HepG2 (cell line): ENCODE data around the gene NINJ2. TPM values are rescaled to one million over a fixed set of nuclear protein-coding genes. Genes with fewer than 3 reads are reported as not detected.
A peak's percentile ranks its signal among the peaks of the same experiment; 100 is the strongest.

Source experiments
- AGO1 ChIP-seq: fragments of 200-400 bp; formaldehyde crosslinking; IDR thresholded peaks from 2 replicates; pipeline ENCODE4 v1.6.1; 2017; ENCODE audit warnings: mild to moderate bottlenecking, low read depth, low read length, moderate library complexity; ENCODE audit not compliant: poor library complexity, severe bottlenecking
- ARNTL ChIP-seq: sonication (generic); formaldehyde crosslinking; IDR thresholded peaks from 2 replicates; pipeline ENCODE4 v1.4.0; 2020; ENCODE audit warnings: mild to moderate bottlenecking, missing genetic modification reagents
- ATF7 ChIP-seq, 2 experiments: fragments of 450-650 bp in 1 of 2; sonication (generic) in 1 of 2; formaldehyde crosslinking in 1 of 2; IDR thresholded peaks; 2 replicates each; pipeline versions ENCODE4 v1.4.0 to v1.6.1; 2016 to 2020; ENCODE audit warnings: antibody characterized with exemption in 1 of 2, mild to moderate bottlenecking in 1 of 2, missing genetic modification reagents in 1 of 2
- BRD4 ChIP-seq: sonication (generic); formaldehyde crosslinking; IDR thresholded peaks from 2 replicates; pipeline ENCODE4 v1.4.0; 2020; ENCODE audit warnings: missing genetic modification reagents
- ELF3 ChIP-seq: IDR thresholded peaks from 2 replicates; pipeline ENCODE4 v1.6.1; 2016; ENCODE audit warnings: missing genetic modification reagents, missing compliant biosample characterization
- FOSL2 ChIP-seq: sonication (generic); formaldehyde crosslinking; IDR thresholded peaks from 2 replicates; pipeline ENCODE4 v1.4.0; 2020; ENCODE audit warnings: missing genetic modification reagents
- HMGXB3 ChIP-seq: sonication (generic); formaldehyde crosslinking; IDR thresholded peaks from 2 replicates; pipeline ENCODE4 v1.4.0; 2020; ENCODE audit warnings: missing genetic modification reagents, borderline replicate concordance
- KMT2A ChIP-seq: sonication (generic); formaldehyde crosslinking; IDR thresholded peaks from 2 replicates; pipeline ENCODE4 v1.4.0; 2020; ENCODE audit warnings: missing genetic modification reagents
- MTA1 ChIP-seq: sonication (generic); formaldehyde crosslinking; IDR thresholded peaks from 2 replicates; pipeline ENCODE4 v1.4.0; 2020; ENCODE audit warnings: missing genetic modification reagents, mild to moderate bottlenecking, borderline replicate concordance
- NFKBIZ ChIP-seq: IDR thresholded peaks from 2 replicates; pipeline ENCODE4 v1.6.1; 2018; ENCODE audit warnings: missing genetic modification reagents, missing compliant biosample characterization
- PATZ1 ChIP-seq: sonication (generic); formaldehyde crosslinking; IDR thresholded peaks from 2 replicates; pipeline ENCODE4 v1.4.0; 2020; ENCODE audit warnings: missing genetic modification reagents
- PHF8 ChIP-seq: sonication (generic); formaldehyde crosslinking; IDR thresholded peaks from 2 replicates; pipeline ENCODE4 v1.5.0; 2020; ENCODE audit warnings: missing genetic modification reagents
- YEATS4 ChIP-seq: sonication (generic); formaldehyde crosslinking; IDR thresholded peaks from 2 replicates; pipeline ENCODE4 v1.4.0; 2020; ENCODE audit warnings: missing genetic modification reagents, borderline replicate concordance
- ZBTB7B ChIP-seq: sonication (generic); formaldehyde crosslinking; IDR thresholded peaks from 2 replicates; pipeline ENCODE4 v1.4.0; 2020; ENCODE audit warnings: missing genetic modification reagents
- ZMYM3 ChIP-seq: sonication (generic); formaldehyde crosslinking; IDR thresholded peaks from 2 replicates; pipeline ENCODE4 v1.5.1; 2020; ENCODE audit warnings: mild to moderate bottlenecking, missing genetic modification reagents
- ZNF207 ChIP-seq: fragments of 450-650 bp; IDR thresholded peaks from 2 replicates; pipeline ENCODE4 v1.6.1; 2016; ENCODE audit warnings: antibody characterized with exemption, borderline replicate concordance
- ZNF225 ChIP-seq: sonication (generic); formaldehyde crosslinking; IDR thresholded peaks from 2 replicates; pipeline ENCODE4 v1.4.0; 2020; ENCODE audit warnings: mild to moderate bottlenecking, missing genetic modification reagents
- ZNF510 ChIP-seq: sonication (generic); formaldehyde crosslinking; IDR thresholded peaks from 2 replicates; pipeline ENCODE4 v1.4.0; 2020; ENCODE audit warnings: low read depth, mild to moderate bottlenecking, missing genetic modification reagents
- ZNF607 ChIP-seq: sonication (generic); formaldehyde crosslinking; IDR thresholded peaks from 2 replicates; pipeline ENCODE4 v1.5.1; 2020; ENCODE audit warnings: missing genetic modification reagents, mild to moderate bottlenecking, borderline replicate concordance
- ZNF674 ChIP-seq: sonication (generic); formaldehyde crosslinking; IDR thresholded peaks from 2 replicates; pipeline ENCODE4 v1.5.0; 2020; ENCODE audit warnings: low read depth, mild to moderate bottlenecking, missing genetic modification reagents
- ZNF710 ChIP-seq: sonication (generic); formaldehyde crosslinking; IDR thresholded peaks from 2 replicates; pipeline ENCODE4 v1.5.0; 2020; ENCODE audit warnings: mild to moderate bottlenecking, missing genetic modification reagents, borderline replicate concordance
- ZNF788 ChIP-seq: sonication (generic); formaldehyde crosslinking; IDR thresholded peaks from 2 replicates; pipeline ENCODE4 v1.5.0; 2020; ENCODE audit warnings: mild to moderate bottlenecking, missing genetic modification reagents, borderline replicate concordance
- polyA plus RNA-seq, 8 experiments: library from polyadenylated mRNA; depleted of rRNA in 3 of 8; stranded (reverse) in 7 of 8; unstranded in 1 of 8; fragments of >200 nt; fragmentation: Illumina TruSeq in 4 of 8; extraction: Trizol in 4 of 8; gene quantifications; 2 replicates each; pipeline versions ENCODE4 v1.2.1 to v1.2.3, GENCODE V29; 2011 to 2016; ENCODE audit warnings: low read depth in 4 of 8, missing spikeins in 1 of 8, mixed read lengths in 1 of 8; ENCODE audit not compliant: insufficient read depth in 1 of 8
- total RNA-seq, 5 experiments: library from RNA; depleted of rRNA; stranded (reverse); fragments of >200 nt; fragmentation: Illumina TruSeq; extraction: Trizol; gene quantifications; 2 replicates each; pipeline ENCODE4 v1.2.3, GENCODE V29; 2016; ENCODE audit warnings: low read depth in 1 of 5

The NINJ2 gene
- total and polyA plus RNA-seq, 2 of the 13 experiments (the other 11 are each of a cell fraction or from before 2014, with no cell fraction given) = 0.62 to 3.8 TPM

GRCh38 chr12:617304-617915 lies 45.8 kb downstream of the NINJ2 start (continued):
- 0 out of 2 replicates have a peak, but pooled peaks have one; percentile 20 for TF ChIP-seq ZNF710 (CRISPR knock-in tag)
- peak; percentile 84 for TF ChIP-seq ZBTB7B (CRISPR knock-in tag)
- TF ChIP-seq ZNF207 = no peak
- TF ChIP-seq ZNF788 = peak; percentile 66; the same call in 1 of the 2 replicates
- no peak for TF ChIP-seq BRD4
- TF ChIP-seq HMGXB3 (CRISPR knock-in tag) = 0 out of 2 replicates have a peak, but pooled peaks have one; percentile 65
- peak; percentile 88 for TF ChIP-seq ZMYM3 (CRISPR knock-in tag)
- TF ChIP-seq NFKBIZ (CRISPR knock-in tag) = 0 out of 2 replicates have a peak, but pooled peaks have one; percentile 56
- TF ChIP-seq PHF8 = peak; percentile 27; the same call in 1 of the 2 replicates
- peak; percentile 68 for TF ChIP-seq PATZ1
- no peak for TF ChIP-seq ZNF674 (CRISPR knock-in tag)
- no peak for TF ChIP-seq ZNF510
- peak; percentile 86 for TF ChIP-seq ELF3 (CRISPR knock-in tag)
- TF ChIP-seq AGO1 = no peak
- 0 out of 2 replicates have a peak, but pooled peaks have one; percentile 35 for TF ChIP-seq YEATS4 (CRISPR knock-in tag)
- peak; percentile 56; the same call in 1 of the 2 replicates for TF ChIP-seq ZNF607
- no peak for TF ChIP-seq ARNTL (CRISPR knock-in tag)
- no peak for TF ChIP-seq ATF7 (IDR thresholded peaks at IDR 0.05)
- TF ChIP-seq ATF7 (CRISPR knock-in tag; IDR thresholded peaks at IDR 0.05) = no peak
- peak; percentile 78; the same call in 1 of the 2 replicates for TF ChIP-seq MTA1
- TF ChIP-seq ZNF225 (CRISPR knock-in tag) = 0 out of 2 replicates have a peak, but pooled peaks have one; percentile 45
- peak; percentile 72 for TF ChIP-seq KMT2A (CRISPR knock-in tag)
- TF ChIP-seq FOSL2 (CRISPR knock-in tag) = peak; percentile 71
